OCI-LY1 (cell line): ENCODE results near the gene IFT172.

ENCODE experiments used
- H2AFZ ChIP-seq: fragments of 200-600 bp; sonication (generic), shearing (Covaris generic); 2 replicates; pipeline ENCODE4 v1.6.0; 2014; ENCODE audit warnings: antibody characterized with exemption, mild to moderate bottlenecking, low read length
- H3F3A ChIP-seq: fragments of 200-600 bp; sonication (generic), shearing (Covaris generic); 2 replicates; pipeline ENCODE4 v1.6.0; 2014; ENCODE audit warnings: mild to moderate bottlenecking, antibody characterized with exemption, low read length, moderate library complexity; ENCODE audit not compliant: insufficient read depth
- H3K27ac ChIP-seq: fragments of 200-600 bp; sonication (generic); 2 replicates; pipeline ENCODE4 v1.5.1; 2014; ENCODE audit warnings: low read length, mixed run types, mild to moderate bottlenecking, low read depth; ENCODE audit not compliant: poor library complexity, severe bottlenecking
- H3K27me3 ChIP-seq: fragments of 200-600 bp; sonication (generic); 2 replicates; pipeline ENCODE4 v1.6.0; 2014; ENCODE audit warnings: antibody characterized with exemption, mild to moderate bottlenecking, low read length, moderate library complexity; ENCODE audit not compliant: insufficient read depth
- H3K36me3 ChIP-seq: fragments of 200-600 bp; sonication (generic); 2 replicates; pipeline ENCODE4 v1.6.1; 2014; ENCODE audit warnings: mild to moderate bottlenecking, antibody characterized with exemption, low read length, moderate library complexity, mixed read lengths; ENCODE audit not compliant: insufficient read depth
- H3K4me1 ChIP-seq: fragments of 200-600 bp; sonication (generic); 2 replicates; pipeline ENCODE4 v1.5.1; 2014; ENCODE audit warnings: mild to moderate bottlenecking, low read length, moderate library complexity; ENCODE audit not compliant: insufficient read depth, severe bottlenecking
- H3K4me2 ChIP-seq: fragments of 200-600 bp; sonication (generic), shearing (Covaris generic); 2 replicates; pipeline ENCODE4 v1.6.1; 2014; ENCODE audit warnings: low read length
- H3K4me3 ChIP-seq: fragments of 200-600 bp; sonication (generic); 2 replicates; pipeline ENCODE4 v1.5.1; 2014; ENCODE audit warnings: low read length, low read depth, mild to moderate bottlenecking, mixed read lengths; ENCODE audit not compliant: poor library complexity, severe bottlenecking
- H3K79me2 ChIP-seq: fragments of 200-600 bp; shearing (Covaris generic); 2 replicates; pipeline ENCODE4 v1.6.1; 2016; ENCODE audit warnings: mixed run types, low read length, mixed read lengths; ENCODE audit not compliant: insufficient read depth
- H3K9ac ChIP-seq: fragments of 200-600 bp; sonication (generic), shearing (Covaris generic); 2 replicates; pipeline ENCODE4 v1.6.1; 2014; ENCODE audit warnings: mild to moderate bottlenecking, low read length, mixed read lengths
- H3K9me2 ChIP-seq: fragments of 200-600 bp; sonication (generic), shearing (Covaris generic); 2 replicates; pipeline ENCODE4 v1.6.1; 2014; ENCODE audit warnings: low read depth, mild to moderate bottlenecking, low read length, mixed read lengths
- H3K9me3 ChIP-seq: fragments of 200-600 bp; shearing (Covaris generic); 2 replicates; pipeline ENCODE4 v1.6.1; 2014; ENCODE audit warnings: low read length, mixed read lengths
- H4K20me1 ChIP-seq: fragments of 200-600 bp; sonication (generic), shearing (Covaris generic); 2 replicates; pipeline ENCODE4 v1.6.0; 2016; ENCODE audit warnings: mild to moderate bottlenecking, low read length; ENCODE audit not compliant: insufficient read depth
- CTCF ChIP-seq: fragments of 200-600 bp; sonication (generic), shearing (Covaris generic); IDR thresholded peaks from 2 replicates; pipeline ENCODE4 v1.5.1; 2017; ENCODE audit warnings: mild to moderate bottlenecking, antibody characterized with exemption, low read length, moderate library complexity, mixed read lengths
- EZH2 ChIP-seq: fragments of 200-600 bp; sonication (generic), shearing (Covaris generic); IDR thresholded peaks from 2 replicates; pipeline ENCODE4 v1.8.0; 2017; ENCODE audit warnings: borderline replicate concordance, mixed run types, mild to moderate bottlenecking, antibody characterized with exemption, low read length, moderate library complexity, mixed read lengths

The IFT172 gene

GRCh38 chr2:27445615-27446014, 43.9 kb downstream of the IFT172 start:
- Histone ChIP-seq H3K27me3 (no peaks in the 10 kb centered on the region), H3K9me2 (no peaks in the 10 kb centered on the region), H3F3A (no peaks in the 10 kb centered on the region), H3K79me2 (no peaks in the 10 kb centered on the region), H3K4me1 (peaks cover 17% of the 10 kb centered on the region), H3K4me3 (no peak overlapping the region), H2AFZ (no peak overlapping the region), H3K27ac (no peak overlapping the region), H4K20me1 (no peaks in the 10 kb centered on the region), H3K4me2 (no peak overlapping the region), H3K9ac (no peak overlapping the region), H3K9me3 (no peaks in the 10 kb centered on the region), H3K36me3 (peaks cover 43% of the 10 kb centered on the region; the same call in 1 of the 2 replicates)
- no peak for TF ChIP-seq EZH2
- TF ChIP-seq CTCF = no peak

GRCh38 chr2:27445155-27445554, 44.4 kb downstream of the IFT172 start:
- H3K36me3 ChIP-seq = peaks cover 47% of the 10 kb centered on the region; the same call in 1 of the 2 replicates
- H2AFZ ChIP-seq = no peak overlapping the region
- H3K27ac ChIP-seq = no peak overlapping the region

GRCh38 chr2:27442920-27443282, 46.6 kb downstream of the IFT172 start:
- no peaks in the 10 kb centered on the region for H3K79me2 ChIP-seq
- H3F3A ChIP-seq = no peaks in the 10 kb centered on the region
- H3K9ac ChIP-seq = peak overlapping the region; percentile 76
- H4K20me1 ChIP-seq = no peaks in the 10 kb centered on the region
- H3K9me2 ChIP-seq = no peaks in the 10 kb centered on the region
- peak overlapping the region; percentile 41 for H3K27ac ChIP-seq
- peak overlapping the region; percentile 67 for H3K4me3 ChIP-seq
- no peaks in the 10 kb centered on the region for H3K27me3 ChIP-seq
- H3K9me3 ChIP-seq = no peaks in the 10 kb centered on the region
- no peak for TF ChIP-seq EZH2
- TF ChIP-seq CTCF = no peak
- peaks cover 17% of the 10 kb centered on the region for H3K4me1 ChIP-seq
- peak overlapping the region; percentile 73 for H3K4me2 ChIP-seq
- peaks cover 51% of the 10 kb centered on the region; the same call in 1 of the 2 replicates for H3K36me3 ChIP-seq
- H2AFZ ChIP-seq = no peak overlapping the region

More at GRCh38 chr2:27445155-27445554, 44.4 kb downstream of the IFT172 start:
- Histone ChIP-seq H3K79me2 (no peaks in the 10 kb centered on the region), H3K4me1 (peaks cover 17% of the 10 kb centered on the region), H3K9me3 (no peaks in the 10 kb centered on the region), H3K4me2 (no peak overlapping the region), H3K9me2 (no peaks in the 10 kb centered on the region), H3F3A (no peaks in the 10 kb centered on the region), H3K27me3 (no peaks in the 10 kb centered on the region), H3K9ac (no peak overlapping the region), H4K20me1 (no peaks in the 10 kb centered on the region), H3K4me3 (no peak overlapping the region)
- TF ChIP-seq EZH2 (no peak), CTCF (no peak)
